ENCODE measurements around the gene LRFN2. TPM values are rescaled to one million over a fixed set of nuclear protein-coding genes. Genes with fewer than 3 reads are reported as not detected.

LRFN2 gene
- total and polyA plus RNA-seq, 2 of the 8 experiments (the other 6 are each of a cell fraction or from before 2014, with no cell fraction given): 2.3 TPM

- Histone ChIP-seq H2BK120ac (replicated peaks; ENCODE audit: low read depth, low read length) (no peak overlapping the region), H2BK5ac (ENCODE audit: low read depth, low read length) (no peak overlapping the region), H2BK15ac (ENCODE audit: low read length) (no peak overlapping the region), H4K20me1 (replicated peaks in 1 of 2; ENCODE audit: control insufficient read depth in 1 of 2, insufficient read depth in 2 of 2, low read length in 2 of 2) (no peaks in the 10 kb centered on the region), H3K9me3 (ENCODE audit: insufficient read depth in 2 of 2, low read depth in 1 of 2, low read length in 1 of 2) (no peaks in the 10 kb centered on the region), H3K4ac (replicated peaks; ENCODE audit: insufficient read length, low read depth, low read length) (no peak overlapping the region), H3K4me3 (ENCODE audit: extremely low read depth in 1 of 4, insufficient read depth in 2 of 4, low read depth in 3 of 4, low read length in 4 of 4) (no peak overlapping the region), H3K9ac (replicated peaks in 1 of 4; ENCODE audit: extremely low read depth in 1 of 4, low read depth in 3 of 4, low read length in 3 of 4) (no peak overlapping the region), H4K5ac (ENCODE audit: insufficient read length, low read depth, low read length) (no peak overlapping the region), H3K79me2 (ENCODE audit: control insufficient read depth in 1 of 2, insufficient read depth in 2 of 2, low read length in 2 of 2) (no peaks in the 10 kb centered on the region), H4K8ac (ENCODE audit: extremely low read depth, insufficient read depth, low read length) (no peak overlapping the region), H3K4me1 (replicated peaks in 1 of 4; ENCODE audit: control insufficient read depth in 3 of 4, insufficient read depth in 4 of 4, low read length in 3 of 4) (peaks cover 0 to 4% (median 0%) of the 10 kb centered on the region in 4 experiments; a peak in 1 of 7 replicates), H2AK5ac (ENCODE audit: low read depth, low read length) (no peak overlapping the region), H3K56ac (replicated peaks; ENCODE audit: insufficient read length, low read depth, low read length) (no peak overlapping the region), H3K14ac (ENCODE audit: insufficient read length) (no peak overlapping the region), H3K27ac (ENCODE audit: low read depth, low read length) (no peak overlapping the region), H3K36me3 (ENCODE audit: control insufficient read depth in 2 of 4, insufficient read depth in 4 of 4, low read length in 3 of 4) (no peaks in the 10 kb centered on the region), H3K23ac (ENCODE audit: insufficient read length) (no peak overlapping the region), H3K18ac (ENCODE audit: extremely low read depth, low read length) (no peak overlapping the region), H3K4me2 (ENCODE audit: insufficient read depth in 1 of 2, low read depth in 2 of 2, low read length in 2 of 2) (no peak overlapping the region), H3K27me3 (replicated peaks in 1 of 4; ENCODE audit: control insufficient read depth in 3 of 4, extremely low read depth in 1 of 4, insufficient read depth in 3 of 4, low read length in 3 of 4) (no peaks in the 10 kb centered on the region; a peak in 1 of 7 replicates), H2BK20ac (ENCODE audit: low read length) (no peak overlapping the region), H3K79me1 (ENCODE audit: low read depth, low read length) (no peaks in the 10 kb centered on the region), H2BK12ac (ENCODE audit: low read depth, low read length) (no peak overlapping the region), H4K91ac (replicated peaks; ENCODE audit: insufficient read length, low read length) (no peak overlapping the region), H3K23me2 (ENCODE audit: low read depth, low read length) (no peaks in the 10 kb centered on the region; the same call in 1 of the 2 replicates), H2AFZ (ENCODE audit: low read length) (no peak overlapping the region)
- DNase-seq (ENCODE audit: low read depth in 1 of 2, low spot score in 2 of 2) (no peak), FAIRE-seq (no peak)
- WGBS, 2 experiments (ENCODE audit: extremely low coverage in 1 of 2, insufficient coverage in 1 of 2, insufficient read length in 1 of 2, insufficient replicate concordance in 2 of 2, low coverage in 1 of 2, low lambda C conversion rate in 2 of 2, missing lambda C conversion rate in 1 of 2): 87% methylated on average over 6 of the region's 6 CpGs; no CpG with 5 or more reads in 1 of the 2 experiments
- TF ChIP-seq KDM4A (IDR thresholded peaks at IDR 0.05; ENCODE audit: low read depth, low read length, severe bottlenecking) (no peak), USF2 (IDR thresholded peaks at IDR 0.05; ENCODE audit: low read length) (no peak), POLR2A (IDR thresholded peaks at IDR 0.05; ENCODE audit: control extremely low read depth in 1 of 2, low read depth in 2 of 2, low read length in 2 of 2) (no peak), CEBPB (IDR thresholded peaks at IDR 0.05; ENCODE audit: low read depth, low read length) (no peak), RXRA (IDR thresholded peaks at IDR 0.05; ENCODE audit: insufficient read depth, low read depth, low read length) (no peak), NRF1 (IDR thresholded peaks at IDR 0.05; ENCODE audit: low read depth, low read length) (no peak), POLR2AphosphoS5 (IDR thresholded peaks at IDR 0.05; ENCODE audit: low read depth, low read length) (no peak), E2F6 (IDR thresholded peaks at IDR 0.05) (no peak), SIX5 (IDR thresholded peaks at IDR 0.05; ENCODE audit: low read depth, low read length) (no peak), SP2 (IDR thresholded peaks at IDR 0.05; ENCODE audit: low read length) (no peak), TAF7 (optimal IDR thresholded peaks at IDR 0.05; ENCODE audit: borderline replicate concordance, low read depth, low read length) (no peak), BCL11A (IDR thresholded peaks at IDR 0.05; ENCODE audit: low read depth in 2 of 2, low read length in 2 of 2) (no peak)
- ChIA-PET POLR2A (ENCODE audit: partially characterized antibody) (no interaction called here), CTCF (ENCODE audit: partially characterized antibody) (no interaction called here)
These were observed 75.3 kb downstream of the LRFN2 start for GRCh38 chr6:40511884-40512283.

Data from H1 (cell line).